Stimulated activated memory B cell treated with anti-CD40 and anti-IgM and Interleukin-4, amounts not matched to agents 10 μg/mL and 1 μg/mL and 100 μg/mL, for 72 hours (primary cell): ENCODE measurements around the gene RGS18.
"Not testable (repeated sequence)": the region's sequence is repeated elsewhere in the genome, so short reads cannot be mapped to it uniquely, and the experiment has no call there.

Experiments
- ATAC-seq: fragments of 150-1000 bp; cut with Tn5 transposase; 2 replicates; pipeline ENCODE4 v1.10.0; 2021
- H3K27ac Mint-ChIP-seq: one replicate; pipeline ENCODE4 v1.8.0; 2022; ENCODE audit warnings: mild to moderate bottlenecking, mixed read lengths
- H3K27me3 Mint-ChIP-seq: one replicate; pipeline ENCODE4 v1.8.0; 2022; ENCODE audit warnings: mixed read lengths
- H3K36me3 Mint-ChIP-seq: one replicate; pipeline ENCODE4 v1.8.0; 2022; ENCODE audit warnings: mixed read lengths
- H3K4me1 Mint-ChIP-seq: one replicate; pipeline ENCODE4 v1.8.0; 2022; ENCODE audit warnings: mixed read lengths
- H3K4me3 Mint-ChIP-seq: one replicate; pipeline ENCODE4 v1.8.0; 2022; ENCODE audit warnings: mild to moderate bottlenecking, moderate library complexity, mixed read lengths
- H3K9me3 Mint-ChIP-seq: one replicate; pipeline ENCODE4 v1.8.0; 2022; ENCODE audit warnings: mixed read lengths

RGS18 gene

GRCh38 chr1:192190066-192190465, 31.8 kb downstream of the RGS18 start:
- Mint-ChIP-seq H3K27me3 (no peaks in the 10 kb centered on the region), H3K36me3 (no peaks in the 10 kb centered on the region), H3K4me3 (no peak overlapping the region), H3K9me3 (no peaks in the 10 kb centered on the region), H3K4me1 (no peaks in the 10 kb centered on the region), H3K27ac (no peak overlapping the region)
- ATAC-seq = no peak

- H3K27ac Mint-ChIP-seq = no peak overlapping the region
- H3K27me3 Mint-ChIP-seq = no peaks in the 10 kb centered on the region
- H3K4me3 Mint-ChIP-seq = no peak overlapping the region
- no peak for ATAC-seq
- H3K36me3 Mint-ChIP-seq = no peaks in the 10 kb centered on the region
- no peaks in the 10 kb centered on the region for H3K4me1 Mint-ChIP-seq
- H3K9me3 Mint-ChIP-seq = peaks cover 11% of the 10 kb centered on the region
These were observed 43.0 kb downstream of the RGS18 start for GRCh38 chr1:192201303-192201702.

GRCh38 chr1:192224396-192224795, 66.1 kb downstream of the RGS18 start:
- no peak overlapping the region for H3K4me3 Mint-ChIP-seq
- H3K4me1 Mint-ChIP-seq = no peaks in the 10 kb centered on the region
- no peak for ATAC-seq
- no peaks in the 10 kb centered on the region for H3K27me3 Mint-ChIP-seq
- peaks cover 2% of the 10 kb centered on the region for H3K9me3 Mint-ChIP-seq
- H3K36me3 Mint-ChIP-seq = no peaks in the 10 kb centered on the region
- H3K27ac Mint-ChIP-seq = no peak overlapping the region

GRCh38 chr1:192224846-192225245, 66.6 kb downstream of the RGS18 start:
- Mint-ChIP-seq H3K4me1 (no peaks in the 10 kb centered on the region), H3K27ac (no peak overlapping the region), H3K27me3 (no peaks in the 10 kb centered on the region), H3K36me3 (no peaks in the 10 kb centered on the region), H3K4me3 (no peak overlapping the region), H3K9me3 (peaks cover 2% of the 10 kb centered on the region)
- ATAC-seq = no peak

DNA sequence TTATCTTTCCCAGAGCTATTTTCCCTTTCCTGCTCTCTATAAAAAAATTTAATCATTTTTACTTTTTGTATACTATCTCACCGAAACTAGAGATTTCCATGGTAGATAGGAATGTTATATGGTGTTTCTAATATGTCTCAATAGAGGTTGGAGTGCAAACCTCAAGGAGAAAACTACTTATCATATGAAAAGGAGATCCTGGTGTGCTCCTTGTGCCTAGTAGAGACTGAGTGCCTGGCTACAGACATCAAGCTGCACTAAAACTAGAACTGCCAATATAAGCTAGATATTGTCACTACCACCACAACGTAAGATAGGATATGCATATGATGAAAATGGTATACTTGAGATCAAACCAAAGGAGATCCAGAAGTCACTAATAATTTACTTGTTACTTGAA, 67.0 kb downstream of the RGS18 start:
- no peak for ATAC-seq
- H3K27ac Mint-ChIP-seq = no peak overlapping the region
- no peaks in the 10 kb centered on the region for H3K27me3 Mint-ChIP-seq
- H3K36me3 Mint-ChIP-seq = no peaks in the 10 kb centered on the region
- no peaks in the 10 kb centered on the region for H3K4me1 Mint-ChIP-seq
- H3K4me3 Mint-ChIP-seq = no peak overlapping the region
- H3K9me3 Mint-ChIP-seq = peaks cover 2% of the 10 kb centered on the region

DNA sequence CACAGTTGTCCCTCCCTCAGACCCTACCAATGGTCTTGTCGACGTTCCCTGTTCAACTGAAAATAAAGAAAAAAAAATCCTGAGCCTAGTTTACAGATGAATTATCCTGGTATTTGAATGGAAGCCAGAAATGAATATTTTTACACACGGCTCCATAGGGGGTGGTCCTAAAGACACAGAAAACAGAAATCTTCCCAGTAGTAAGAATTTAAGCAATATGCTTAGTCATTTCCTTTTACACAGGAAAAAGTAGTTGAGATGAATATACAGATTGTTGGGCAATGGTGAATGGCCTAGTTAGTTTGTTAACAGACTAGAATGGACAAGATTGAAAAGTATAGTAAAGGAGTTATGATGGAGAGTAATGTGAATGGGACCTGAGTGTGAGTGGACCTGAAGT, 67.4 kb downstream of the RGS18 start:
- no peaks in the 10 kb centered on the region for H3K27me3 Mint-ChIP-seq
- H3K4me3 Mint-ChIP-seq = no peak overlapping the region
- H3K4me1 Mint-ChIP-seq = no peaks in the 10 kb centered on the region
- H3K36me3 Mint-ChIP-seq = no peaks in the 10 kb centered on the region
- ATAC-seq = no peak
- H3K9me3 Mint-ChIP-seq = peaks cover 2% of the 10 kb centered on the region
- H3K27ac Mint-ChIP-seq = no peak overlapping the region

DNA sequence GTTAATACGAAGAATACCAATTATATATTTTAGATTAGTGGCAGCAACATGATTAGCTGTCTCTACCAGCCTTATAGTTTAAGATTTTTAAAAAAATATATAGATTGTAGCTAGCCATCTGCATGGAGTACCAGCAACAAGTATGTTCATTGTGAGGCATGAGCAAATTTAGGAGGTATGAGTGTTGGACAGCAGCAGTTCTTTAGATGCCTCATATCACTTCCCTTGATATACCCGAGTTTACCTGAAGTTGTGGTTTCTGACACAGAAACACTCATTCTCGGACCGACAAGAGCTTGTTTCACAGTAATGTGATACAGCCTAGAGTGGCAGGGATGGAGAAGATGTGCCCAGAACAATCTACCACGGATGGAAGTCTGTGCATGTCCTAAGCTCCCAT, 69.1 kb downstream of the RGS18 start:
- H3K27ac Mint-ChIP-seq = no peak overlapping the region
- ATAC-seq = no peak
- no peaks in the 10 kb centered on the region for H3K4me1 Mint-ChIP-seq
- no peaks in the 10 kb centered on the region for H3K27me3 Mint-ChIP-seq
- peaks cover 2% of the 10 kb centered on the region for H3K9me3 Mint-ChIP-seq
- H3K4me3 Mint-ChIP-seq = no peak overlapping the region
- no peaks in the 10 kb centered on the region for H3K36me3 Mint-ChIP-seq

- not testable (repeated sequence) for ATAC-seq, H3K27me3 Mint-ChIP-seq
These were observed 69.7 kb downstream of the RGS18 start for GRCh38 chr1:192227980-192228379.

DNA sequence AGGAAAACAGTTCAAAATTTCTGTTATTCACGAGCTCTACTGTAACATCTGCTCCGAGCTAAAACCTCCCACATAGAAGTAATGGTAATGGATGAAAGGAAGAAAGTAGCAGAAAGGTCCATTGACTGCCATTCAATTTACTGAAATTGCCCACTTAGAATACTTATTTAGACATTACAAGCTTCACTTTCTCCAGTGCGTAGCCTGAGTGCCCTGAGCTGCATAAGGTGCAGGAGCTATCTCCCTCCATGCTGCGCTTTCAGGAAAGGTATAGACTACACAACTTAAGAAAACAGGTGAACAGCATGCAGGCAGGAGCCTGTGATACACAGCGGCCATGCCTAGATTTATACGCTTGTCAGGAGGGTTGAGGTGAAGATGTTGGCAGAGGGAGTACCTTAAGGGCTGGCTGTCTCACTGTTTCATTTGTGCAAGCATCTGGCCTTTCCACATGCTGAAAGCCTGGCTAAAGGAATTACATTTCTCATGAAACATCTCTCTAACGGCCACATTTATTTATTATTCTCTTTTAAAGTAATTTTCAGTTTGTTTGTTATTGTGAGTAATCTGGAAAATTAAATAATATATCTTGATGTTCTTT, 74.7 kb downstream of the RGS18 start:
- H3K27ac Mint-ChIP-seq = no peak overlapping the region
- H3K4me3 Mint-ChIP-seq = no peak overlapping the region
- ATAC-seq = no peak
- no peaks in the 10 kb centered on the region for H3K36me3 Mint-ChIP-seq
- H3K9me3 Mint-ChIP-seq = peaks cover 3% of the 10 kb centered on the region
- no peaks in the 10 kb centered on the region for H3K27me3 Mint-ChIP-seq
- no peaks in the 10 kb centered on the region for H3K4me1 Mint-ChIP-seq

More at GRCh38 chr1:192227980-192228379, 69.7 kb downstream of the RGS18 start:
- not testable (repeated sequence) for H3K36me3 Mint-ChIP-seq, H3K4me3 Mint-ChIP-seq, H3K27ac Mint-ChIP-seq, H3K9me3 Mint-ChIP-seq, H3K4me1 Mint-ChIP-seq

- no peak overlapping the region for H3K27ac Mint-ChIP-seq
- ATAC-seq = no peak
- no peaks in the 10 kb centered on the region for H3K4me1 Mint-ChIP-seq
- no peaks in the 10 kb centered on the region for H3K27me3 Mint-ChIP-seq
- no peaks in the 10 kb centered on the region for H3K36me3 Mint-ChIP-seq
- H3K9me3 Mint-ChIP-seq = peaks cover 3% of the 10 kb centered on the region
- H3K4me3 Mint-ChIP-seq = no peak overlapping the region
These were observed 76.9 kb downstream of the RGS18 start for GRCh38 chr1:192235127-192235526.
